IMR-90 (cell line): Measurements from ENCODE around the gene TMEM131L. TPM values are rescaled to one million over a fixed set of nuclear protein-coding genes. Genes with fewer than 3 reads are reported as not detected.

Experiments
- ATAC-seq: fragments of 200-7000 bp; cut with Tn5 transposase; 2 replicates; pipeline ENCODE4 v1.9.1; 2020; ENCODE audit warnings: low read depth, mild to moderate bottlenecking, moderate library complexity
- BruUV-seq: library from RNA; stranded (reverse); fragments of 400-500 nt; replicated peaks from 2 replicates; lab custom pipeline; 2021; lab: Mats Ljungman, UMichigan
- CTCF ChIA-PET: fragments of 300-600 bp; formaldehyde crosslinking; extraction: SDS; loops from one replicate; lab custom pipeline; 2021; ENCODE audit warnings: antibody characterized with exemption; lab: Yijun Ruan, JAX
- POLR2A ChIA-PET: fragments of 300-600 bp; sonication (Branson Sonifier 250); formaldehyde crosslinking; loops from one replicate; lab custom pipeline; 2022; ENCODE audit warnings: antibody characterized with exemption; ENCODE audit not compliant: unreplicated experiment; lab: Charles Lee
- DNase-seq: peaks from one replicate; pipeline ENCODE4 v3.0.0; 2013
- H2AFZ ChIP-seq: replicated peaks from 2 replicates; pipeline ENCODE3; 2013; ENCODE audit warnings: low read length, mild to moderate bottlenecking; ENCODE audit not compliant: poor library complexity
- H2AK5ac ChIP-seq: 2 replicates; pipeline ENCODE4 v1.6.1; 2013; ENCODE audit warnings: low read depth, low read length, inconsistent platforms
- H2AK9ac ChIP-seq: replicated peaks from 2 replicates; pipeline ENCODE3; 2013; ENCODE audit warnings: mild to moderate bottlenecking, low read depth, low read length, moderate library complexity; ENCODE audit not compliant: poor library complexity
- H2BK120ac ChIP-seq: 2 replicates; pipeline ENCODE4 v1.6.1; 2013; ENCODE audit warnings: low read depth, low read length, inconsistent platforms
- H2BK15ac ChIP-seq: 3 replicates; pipeline ENCODE4 v1.6.1; 2013; ENCODE audit warnings: low read depth, low read length, inconsistent platforms
- H2BK20ac ChIP-seq: 2 replicates; pipeline ENCODE4 v1.6.1; 2013; ENCODE audit warnings: low read depth, mild to moderate bottlenecking, inconsistent platforms, low read length, moderate library complexity
- H2BK5ac ChIP-seq: 2 replicates; pipeline ENCODE4 v1.6.1; 2013; ENCODE audit warnings: mild to moderate bottlenecking, low read depth, low read length, inconsistent platforms; ENCODE audit not compliant: poor library complexity, severe bottlenecking
- H3K14ac ChIP-seq: replicated peaks from 2 replicates; pipeline ENCODE4 v1.6.1; 2013; ENCODE audit warnings: low read depth, low read length, inconsistent platforms
- H3K18ac ChIP-seq: 2 replicates; pipeline ENCODE4 v1.6.1; 2013; ENCODE audit warnings: low read depth, low read length, control low read depth
- H3K23ac ChIP-seq: 2 replicates; pipeline ENCODE4 v1.6.1; 2013; ENCODE audit warnings: low read depth, low read length, inconsistent platforms
- H3K27ac ChIP-seq: 2 replicates; pipeline ENCODE4 v1.5.1; 2013; ENCODE audit warnings: mild to moderate bottlenecking, control low read depth, low read length; ENCODE audit not compliant: insufficient read depth
- H3K27me3 ChIP-seq: 2 replicates; pipeline ENCODE4 v1.6.1; 2013; ENCODE audit warnings: low read length; ENCODE audit not compliant: control insufficient read depth, insufficient read depth
- H3K36me3 ChIP-seq: 2 replicates; pipeline ENCODE4 v1.6.1; 2013; ENCODE audit warnings: low read length, mixed read lengths; ENCODE audit not compliant: control insufficient read depth, insufficient read depth
- H3K4ac ChIP-seq: 2 replicates; pipeline ENCODE4 v1.6.1; 2013; ENCODE audit warnings: low read depth, low read length, inconsistent platforms
- H3K4me1 ChIP-seq: 2 replicates; pipeline ENCODE4 v1.6.1; 2013; ENCODE audit warnings: low read length, mixed read lengths; ENCODE audit not compliant: control insufficient read depth, insufficient read depth
- H3K4me2 ChIP-seq: 2 replicates; pipeline ENCODE4 v1.6.1; 2013; ENCODE audit warnings: low read depth, mild to moderate bottlenecking, control low read depth, low read length, moderate library complexity
- H3K4me3 ChIP-seq: 2 replicates; pipeline ENCODE4 v1.5.1; 2013; ENCODE audit warnings: low read depth, mild to moderate bottlenecking, control low read depth, low read length, moderate library complexity; ENCODE audit not compliant: insufficient read depth
- H3K56ac ChIP-seq: 2 replicates; pipeline ENCODE4 v1.6.1; 2013; ENCODE audit warnings: low read length, inconsistent platforms; ENCODE audit not compliant: insufficient read depth; ENCODE audit errors: extremely low read depth
- H3K79me1 ChIP-seq, 2 experiments: 2 replicates each; pipeline ENCODE4 v1.6.1; 2013; ENCODE audit warnings: low read length in 2 of 2, inconsistent platforms in 1 of 2, low read depth in 1 of 2
- H3K9ac ChIP-seq: 2 replicates; pipeline ENCODE4 v1.6.1; 2013; ENCODE audit warnings: low read depth, low read length, control low read depth
- H3K9me1 ChIP-seq: 2 replicates; pipeline ENCODE4 v1.6.1; 2013; ENCODE audit warnings: low read length, inconsistent platforms; ENCODE audit not compliant: insufficient read depth
- H3K9me3 ChIP-seq: 2 replicates; pipeline ENCODE4 v1.6.1; 2013; ENCODE audit warnings: low read length; ENCODE audit not compliant: control insufficient read depth, insufficient read depth
- H4K20me1 ChIP-seq: 2 replicates; pipeline ENCODE4 v1.6.1; 2013; ENCODE audit warnings: low read length, inconsistent platforms; ENCODE audit not compliant: insufficient read depth
- H4K5ac ChIP-seq: 2 replicates; pipeline ENCODE4 v1.6.1; 2013; ENCODE audit warnings: mild to moderate bottlenecking, low read depth, low read length, control low read depth
- H4K8ac ChIP-seq, 2 experiments: 2 replicates each; pipeline ENCODE4 v1.6.1; 2013; ENCODE audit warnings: low read depth in 2 of 2, low read length in 2 of 2, control low read depth in 1 of 2, inconsistent platforms in 1 of 2
- H4K91ac ChIP-seq: 2 replicates; pipeline ENCODE4 v1.6.1; 2013; ENCODE audit warnings: low read depth, low read length, inconsistent platforms; ENCODE audit not compliant: insufficient read depth
- BHLHE40 ChIP-seq: fragments of 150-350 bp; IDR thresholded peaks from 2 replicates; pipeline ENCODE4 v1.6.1; 2016; ENCODE audit warnings: mild to moderate bottlenecking, low read depth, low read length
- CHD1 ChIP-seq: IDR thresholded peaks from 2 replicates; pipeline ENCODE4 v1.6.1; 2012; ENCODE audit warnings: low read depth, low read length, improper control_type of control experiment
- CTCF ChIP-seq: conservative IDR thresholded peaks from 2 replicates; pipeline ENCODE4 v1.5.1; 2012; ENCODE audit warnings: mild to moderate bottlenecking, low read depth, low read length, improper control_type of control experiment
- FOS ChIP-seq: fragments of 150-350 bp; IDR thresholded peaks from 2 replicates; pipeline ENCODE4 v1.6.1; 2016; ENCODE audit warnings: low read depth, low read length
- MAFK ChIP-seq: IDR thresholded peaks from 2 replicates; pipeline ENCODE4 v1.6.1; 2012; ENCODE audit warnings: low read depth, low read length, improper control_type of control experiment
- MAZ ChIP-seq: IDR thresholded peaks from 2 replicates; pipeline ENCODE4 v1.6.1; 2012; ENCODE audit warnings: low read depth, mild to moderate bottlenecking, low read length, improper control_type of control experiment, moderate library complexity, borderline replicate concordance
- MXI1 ChIP-seq: IDR thresholded peaks from 2 replicates; pipeline ENCODE4 v1.6.1; 2012; ENCODE audit warnings: low read depth, mild to moderate bottlenecking, low read length, moderate library complexity, borderline replicate concordance
- NFE2L2 ChIP-seq: fragments of 150-350 bp; IDR thresholded peaks from 2 replicates; pipeline ENCODE4 v1.6.1; 2016; ENCODE audit warnings: low read depth, mild to moderate bottlenecking, low read length
- POLR2A ChIP-seq: IDR thresholded peaks from 2 replicates; pipeline ENCODE4 v1.6.1; 2012; ENCODE audit warnings: mild to moderate bottlenecking, low read depth, low read length
- RAD21 ChIP-seq: IDR thresholded peaks from 2 replicates; pipeline ENCODE4 v1.6.1; 2012; ENCODE audit warnings: low read length, improper control_type of control experiment
- RCOR1 ChIP-seq: IDR thresholded peaks from 2 replicates; pipeline ENCODE4 v1.6.1; 2012; ENCODE audit warnings: mild to moderate bottlenecking, low read length, improper control_type of control experiment; ENCODE audit not compliant: insufficient replicate concordance
- RFX5 ChIP-seq: IDR thresholded peaks from 2 replicates; pipeline ENCODE4 v1.8.0; 2012; ENCODE audit warnings: low read depth, mild to moderate bottlenecking, low read length, moderate library complexity
- SMC3 ChIP-seq: fragments of 150-350 bp; IDR thresholded peaks from 2 replicates; pipeline ENCODE4 v1.6.1; 2016; ENCODE audit warnings: low read depth, mild to moderate bottlenecking, antibody characterized with exemption, low read length, moderate library complexity
- WGBS, 2 experiments: methylation state at CpG; one replicate each; pipeline versions ENCODE4 v1.1.5 to v1.1.7; 2013; ENCODE audit warnings: missing lambda C conversion rate in 2 of 2; ENCODE audit not compliant: insufficient read length in 1 of 2; ENCODE audit errors: extremely low coverage in 2 of 2; 5-methylcytosine and 5-hydroxymethylcytosine counted together
- dilution Hi-C: fragments of 300-500 bp; cut with HindIII; formaldehyde crosslinking; loops from one replicate; pipeline ENCODE4 v1.14.3; 2018; ENCODE audit warnings: low sequenced_read_pairs; ENCODE audit not compliant: unreplicated experiment
- in situ Hi-C: fragments of 300-500 bp; cut with MboI; formaldehyde crosslinking; loops from 3 replicates; pipeline ENCODE4 v1.14.3; 2019; ENCODE audit warnings: low sequenced_read_pairs, inconsistent platforms, mixed read lengths
- intact Hi-C: fragments of 100-400 bp; cut with micrococcal nuclease; formaldehyde crosslinking; loops from 2 replicates; pipeline ENCODE4 v1.10.0; 2022
- polyA plus RNA-seq, 3 experiments: library from polyadenylated mRNA; depleted of rRNA; stranded (reverse); fragments of >200 nt; gene quantifications; 2 replicates each; pipeline ENCODE4 v1.2.3, GENCODE V29; 2012; ENCODE audit warnings: low replicate concordance in 1 of 3
- total RNA-seq: library from RNA; depleted of rRNA; stranded (reverse); fragments of >200 nt; gene quantifications from 2 replicates; pipeline ENCODE4 v1.2.3, GENCODE V29; 2012
- TF ChIP-seq, protein P1 (sequence below): fragments of 150-350 bp; IDR thresholded peaks from 2 replicates; pipeline ENCODE4 v1.6.1; 2017; ENCODE audit warnings: mild to moderate bottlenecking, antibody characterized with exemption, low read length, low read depth
- TF ChIP-seq, protein P2 (sequence below): fragments of 150-350 bp; IDR thresholded peaks from 2 replicates; pipeline ENCODE4 v1.6.1; 2016; ENCODE audit warnings: low read depth, mild to moderate bottlenecking, low read length, moderate library complexity, borderline replicate concordance

Gene TMEM131L
- total and polyA plus RNA-seq, 2 of the 4 experiments (the other 2 are of a cell fraction): 8.4 to 23.8 TPM

GRCh38 chr4:153524682-153525081, 58.5 kb downstream of the TMEM131L start:
- Histone ChIP-seq H4K8ac (no peak overlapping the region), H3K4me2 (no peak overlapping the region), H4K20me1 (no peaks in the 10 kb centered on the region), H3K4ac (no peak overlapping the region), H3K23ac (no peak overlapping the region), H3K79me1 (peaks cover 3 to 15% of the 10 kb centered on the region in 2 experiments; a peak in 1 of 4 replicates), H3K14ac (no peak overlapping the region), H2AK5ac (no peak overlapping the region), H3K9me3 (no peaks in the 10 kb centered on the region; the same call in 1 of the 2 replicates), H2BK120ac (no peak overlapping the region), H2AK9ac (no peak overlapping the region), H4K5ac (no peak overlapping the region), H3K4me1 (peaks cover 3% of the 10 kb centered on the region), H3K27me3 (no peaks in the 10 kb centered on the region), H3K9me1 (no peaks in the 10 kb centered on the region), H2AFZ (no peak overlapping the region), H3K27ac (no peak overlapping the region), H2BK5ac (no peak overlapping the region), H3K56ac (no peak overlapping the region), H2BK15ac (no peak overlapping the region), H3K18ac (no peak overlapping the region), H3K9ac (no peak overlapping the region), H4K91ac (no peak overlapping the region), H3K36me3 (no peaks in the 10 kb centered on the region), H2BK20ac (no peak overlapping the region), H3K4me3 (no peak overlapping the region)
- BruUV-seq: no TSS peak
- POLR2A ChIA-PET: no interaction called here
- no peak for DNase-seq
- TF ChIP-seq FOS (no peak), CHD1 (no peak), NFE2L2 (no peak), SMC3 (no peak), MAFK (no peak), MXI1 (no peak), BHLHE40 (no peak), CTCF (no peak), RCOR1 (no peak), RFX5 (no peak), POLR2A (no peak), RAD21 (no peak), MAZ (no peak)
- TF ChIP-seq, protein P1, sequence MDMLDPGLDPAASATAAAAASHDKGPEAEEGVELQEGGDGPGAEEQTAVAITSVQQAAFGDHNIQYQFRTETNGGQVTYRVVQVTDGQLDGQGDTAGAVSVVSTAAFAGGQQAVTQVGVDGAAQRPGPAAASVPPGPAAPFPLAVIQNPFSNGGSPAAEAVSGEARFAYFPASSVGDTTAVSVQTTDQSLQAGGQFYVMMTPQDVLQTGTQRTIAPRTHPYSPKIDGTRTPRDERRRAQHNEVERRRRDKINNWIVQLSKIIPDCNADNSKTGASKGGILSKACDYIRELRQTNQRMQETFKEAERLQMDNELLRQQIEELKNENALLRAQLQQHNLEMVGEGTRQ: no peak
- TF ChIP-seq, protein P2, sequence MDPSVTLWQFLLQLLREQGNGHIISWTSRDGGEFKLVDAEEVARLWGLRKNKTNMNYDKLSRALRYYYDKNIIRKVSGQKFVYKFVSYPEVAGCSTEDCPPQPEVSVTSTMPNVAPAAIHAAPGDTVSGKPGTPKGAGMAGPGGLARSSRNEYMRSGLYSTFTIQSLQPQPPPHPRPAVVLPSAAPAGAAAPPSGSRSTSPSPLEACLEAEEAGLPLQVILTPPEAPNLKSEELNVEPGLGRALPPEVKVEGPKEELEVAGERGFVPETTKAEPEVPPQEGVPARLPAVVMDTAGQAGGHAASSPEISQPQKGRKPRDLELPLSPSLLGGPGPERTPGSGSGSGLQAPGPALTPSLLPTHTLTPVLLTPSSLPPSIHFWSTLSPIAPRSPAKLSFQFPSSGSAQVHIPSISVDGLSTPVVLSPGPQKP: no peak
- in situ Hi-C loops (no loop called here), intact Hi-C loops (no loop called here), dilution Hi-C loops (no loop called here)
- CTCF ChIA-PET: no interaction called here
- 100% methylated on average over 1 of the region's 4 CpGs; no CpG with 5 or more reads in 1 of the 2 experiments for WGBS, 2 experiments
- ATAC-seq: no peak
